BJ (cell line): ENCODE results near the gene DYNC2LI1. TPM values are rescaled to one million over a fixed set of nuclear protein-coding genes. Genes with fewer than 3 reads are reported as not detected.

Experiments
- CTCF ChIA-PET: fragments of 350-600 bp; formaldehyde crosslinking; extraction: SDS; loops from one replicate; lab custom pipeline; 2021; ENCODE audit warnings: antibody characterized with exemption, inconsistent platforms; lab: Yijun Ruan, JAX
- POLR2A ChIA-PET: fragments of 300-600 bp; sonication (Branson Sonifier 250); formaldehyde crosslinking; extraction: SDS; loops from one replicate; lab custom pipeline; 2021; ENCODE audit warnings: antibody characterized with exemption; lab: Charles Lee
- DNase-seq: peaks from one replicate; pipeline ENCODE4 v3.0.0-alpha.2; 2011; ENCODE audit warnings: low read depth
- H3K27me3 ChIP-seq: 2 replicates; pipeline ENCODE4 v1.6.0; 2011; ENCODE audit warnings: low read length; ENCODE audit not compliant: control insufficient read depth, insufficient read depth
- H3K36me3 ChIP-seq: 2 replicates; pipeline ENCODE4 v1.5.1; 2011; ENCODE audit warnings: low read length; ENCODE audit not compliant: control insufficient read depth, insufficient read depth
- H3K4me3 ChIP-seq: 2 replicates; pipeline ENCODE4 v1.5.1; 2011; ENCODE audit warnings: low read depth, mild to moderate bottlenecking, control low read depth, low read length
- CTCF ChIP-seq: IDR thresholded peaks from 2 replicates; pipeline ENCODE4 v1.5.1; 2011; ENCODE audit warnings: low read depth, mild to moderate bottlenecking, control low read depth, inconsistent platforms, low read length, moderate library complexity; ENCODE audit not compliant: insufficient read depth
- polyA plus RNA-seq: library from polyadenylated mRNA; depleted of rRNA; stranded (reverse); fragments of >200 nt; gene quantifications from 2 replicates; pipeline ENCODE4 v1.2.3, GENCODE V29; 2011

The DYNC2LI1 gene
- polyA plus RNA-seq, 1 experiment: 7.2 TPM

GRCh38 chr2:43738257-43738656 lies 35.6 kb upstream of the DYNC2LI1 start:
- CTCF ChIA-PET: interaction anchor here (0.8 kb wide), 1 partner anchor 24 kb away, joined by 3 read pairs; no protein-coding TSS in a partner anchor
- no peak for TF ChIP-seq CTCF
- Histone ChIP-seq H3K27me3 (no peaks in the 10 kb centered on the region), H3K36me3 (no peaks in the 10 kb centered on the region), H3K4me3 (no peak overlapping the region)
- POLR2A ChIA-PET: no interaction called here
- no peak for DNase-seq

- H3K36me3 ChIP-seq: no peaks in the 10 kb centered on the region
- H3K4me3 ChIP-seq: no peak overlapping the region
- ChIA-PET CTCF (no interaction called here), POLR2A (no interaction called here)
- no peak for TF ChIP-seq CTCF
- no peak for DNase-seq
- no peaks in the 10 kb centered on the region for H3K27me3 ChIP-seq
Observed at GRCh38 chr2:43743706-43744105, 30.1 kb upstream of the DYNC2LI1 start.

GRCh38 chr2:43745457-43745856 lies 28.4 kb upstream of the DYNC2LI1 start:
- no peak for TF ChIP-seq CTCF
- no peaks in the 10 kb centered on the region for H3K36me3 ChIP-seq
- H3K27me3 ChIP-seq: no peaks in the 10 kb centered on the region
- CTCF ChIA-PET: no interaction called here
- POLR2A ChIA-PET: no interaction called here
- peak; percentile 44 for DNase-seq
- H3K4me3 ChIP-seq: no peak overlapping the region

- ChIA-PET POLR2A (no interaction called here), CTCF (no interaction called here)
- no peak for DNase-seq
- TF ChIP-seq CTCF: no peak
- Histone ChIP-seq H3K36me3 (no peaks in the 10 kb centered on the region), H3K4me3 (no peak overlapping the region), H3K27me3 (no peaks in the 10 kb centered on the region)
Observed at GRCh38 chr2:43748333-43748732, 25.5 kb upstream of the DYNC2LI1 start.

GRCh38 chr2:43749583-43749982 lies 24.3 kb upstream of the DYNC2LI1 start:
- TF ChIP-seq CTCF: no peak
- H3K27me3 ChIP-seq: no peaks in the 10 kb centered on the region
- H3K4me3 ChIP-seq: no peak overlapping the region
- ChIA-PET CTCF (interaction anchor here (1.2 kb wide), 1 partner anchor 11 kb away, joined by 4 read pairs; no protein-coding TSS in a partner anchor), POLR2A (no interaction called here)
- DNase-seq: no peak
- H3K36me3 ChIP-seq: no peaks in the 10 kb centered on the region
